ENCODE results near the gene TRIM17. TPM values are rescaled to one million over a fixed set of nuclear protein-coding genes. Genes with fewer than 3 reads are reported as not detected.

TRIM17 gene
- total and polyA plus RNA-seq, 9 of the 15 experiments (the other 6 are each of a cell fraction or from before 2014, with no cell fraction given) = not detected

DNA sequence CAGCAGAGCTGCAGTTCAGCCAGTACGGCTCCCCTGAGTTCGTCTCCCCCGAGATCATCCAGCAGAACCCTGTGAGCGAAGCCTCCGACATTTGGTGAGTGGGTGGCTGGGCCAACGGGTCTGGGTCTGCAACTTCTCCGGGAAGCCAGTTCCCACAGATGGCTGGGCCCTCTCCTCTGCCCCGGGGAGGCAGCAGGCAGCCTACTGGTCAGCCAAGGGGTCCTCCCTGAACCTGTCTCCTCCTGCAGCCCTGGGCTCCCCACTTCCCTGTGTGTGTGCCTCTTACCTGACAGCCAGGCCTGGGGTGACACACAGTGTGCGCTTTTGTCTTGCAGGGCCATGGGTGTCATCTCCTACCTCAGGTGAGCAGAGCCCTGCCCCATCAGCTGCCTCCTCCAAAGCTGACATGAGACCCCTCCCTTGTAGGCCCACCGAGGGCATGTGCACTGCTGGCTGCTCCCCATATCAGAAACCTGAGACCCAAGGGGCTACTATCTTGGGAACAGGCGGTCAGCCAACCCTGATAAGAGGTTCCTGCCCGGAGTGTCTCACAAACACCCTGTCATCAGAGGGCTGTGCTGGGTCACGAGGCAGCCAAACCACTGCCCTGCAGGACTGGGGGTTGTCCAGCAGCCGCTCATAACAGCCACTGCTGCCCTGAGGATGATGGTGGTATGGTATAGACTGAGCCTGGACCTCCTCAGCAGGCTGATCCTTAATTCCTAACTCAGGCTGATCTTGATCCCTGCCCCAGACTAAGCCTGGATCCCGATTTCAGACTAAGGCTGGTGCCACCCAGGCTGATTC is 47.7 kb downstream of the TRIM17 start (continued):
- TF ChIP-seq, protein P1, sequence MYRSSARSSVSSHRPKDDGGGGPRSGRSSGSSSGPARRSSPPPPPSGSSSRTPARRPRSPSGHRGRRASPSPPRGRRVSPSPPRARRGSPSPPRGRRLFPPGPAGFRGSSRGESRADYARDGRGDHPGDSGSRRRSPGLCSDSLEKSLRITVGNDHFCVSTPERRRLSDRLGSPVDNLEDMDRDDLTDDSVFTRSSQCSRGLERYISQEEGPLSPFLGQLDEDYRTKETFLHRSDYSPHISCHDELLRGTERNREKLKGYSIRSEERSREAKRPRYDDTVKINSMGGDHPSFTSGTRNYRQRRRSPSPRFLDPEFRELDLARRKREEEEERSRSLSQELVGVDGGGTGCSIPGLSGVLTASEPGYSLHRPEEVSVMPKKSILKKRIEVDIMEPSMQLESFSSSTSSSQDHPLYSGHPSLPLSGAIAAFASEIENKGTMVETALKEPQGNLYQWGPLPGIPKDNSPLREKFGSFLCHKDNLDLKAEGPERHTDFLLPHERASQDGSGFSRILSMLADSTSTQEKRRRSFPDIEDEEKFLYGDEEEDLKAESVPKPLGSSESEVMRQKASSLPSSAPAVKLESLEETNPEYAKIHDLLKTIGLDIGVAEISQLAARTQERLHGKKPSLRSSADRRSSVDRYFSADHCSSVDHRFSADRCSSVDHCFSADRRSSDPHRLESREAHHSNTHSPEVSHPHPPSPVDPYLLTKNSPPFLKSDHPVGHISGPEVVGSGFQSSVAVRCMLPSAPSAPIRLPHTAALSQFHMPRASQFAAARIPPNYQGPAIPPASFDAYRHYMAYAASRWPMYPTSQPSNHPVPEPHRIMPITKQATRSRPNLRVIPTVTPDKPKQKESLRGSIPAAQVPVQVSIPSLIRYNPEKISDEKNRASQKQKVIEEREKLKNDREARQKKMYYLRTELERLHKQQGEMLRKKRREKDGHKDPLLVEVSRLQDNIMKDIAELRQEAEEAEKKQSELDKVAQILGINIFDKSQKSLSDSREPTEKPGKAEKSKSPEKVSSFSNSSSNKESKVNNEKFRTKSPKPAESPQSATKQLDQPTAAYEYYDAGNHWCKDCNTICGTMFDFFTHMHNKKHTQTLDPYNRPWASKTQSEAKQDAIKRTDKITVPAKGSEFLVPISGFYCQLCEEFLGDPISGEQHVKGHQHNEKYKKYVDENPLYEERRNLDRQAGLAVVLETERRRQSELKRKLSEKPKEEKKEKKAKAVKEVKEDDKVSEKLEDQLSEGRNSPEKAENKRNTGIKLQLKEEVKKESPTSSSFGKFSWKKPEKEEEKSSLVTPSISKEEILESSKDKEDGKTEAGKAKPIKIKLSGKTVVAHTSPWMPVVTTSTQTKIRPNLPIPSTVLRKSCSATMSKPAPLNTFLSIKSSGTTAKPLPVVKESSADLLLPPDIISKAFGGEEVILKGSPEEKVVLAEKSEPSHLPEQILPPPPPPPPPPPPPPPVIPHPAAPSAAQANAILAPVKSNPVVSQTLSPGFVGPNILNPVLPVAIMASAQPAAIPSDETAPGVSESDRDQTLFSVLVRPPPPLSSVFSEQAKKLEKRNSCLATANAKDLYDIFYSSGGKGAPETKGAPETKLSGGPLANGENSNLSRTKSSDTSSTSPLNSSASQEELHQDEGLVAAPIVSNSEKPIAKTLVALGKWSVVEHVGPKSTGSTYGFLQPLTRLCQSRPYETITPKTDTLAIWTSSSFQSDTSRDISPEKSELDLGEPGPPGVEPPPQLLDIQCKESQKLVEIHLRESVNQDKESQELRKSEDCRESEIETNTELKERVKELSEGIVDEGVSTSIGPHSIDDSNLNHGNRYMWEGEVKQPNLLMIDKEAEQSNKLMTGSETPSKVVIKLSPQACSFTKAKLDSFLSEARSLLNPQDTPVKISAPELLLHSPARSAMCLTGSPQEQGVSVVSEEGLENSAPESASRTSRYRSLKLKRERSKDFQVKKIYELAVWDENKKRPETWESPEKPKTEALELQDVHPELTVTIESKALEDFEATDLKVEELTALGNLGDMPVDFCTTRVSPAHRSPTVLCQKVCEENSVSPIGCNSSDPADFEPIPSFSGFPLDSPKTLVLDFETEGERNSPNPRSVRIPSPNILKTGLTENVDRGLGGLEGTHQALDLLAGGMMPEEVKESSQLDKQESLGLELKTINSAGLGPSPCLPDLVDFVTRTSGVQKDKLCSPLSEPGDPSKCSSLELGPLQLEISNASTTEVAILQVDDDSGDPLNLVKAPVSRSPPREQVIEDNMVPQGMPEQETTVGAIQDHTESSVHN (IDR thresholded peaks at IDR 0.05; ENCODE audit: borderline replicate concordance in 1 of 2, low read depth in 1 of 2) = 0 out of 4 replicates have a peak, but pooled peaks of 1 of the 2 experiments have one; percentile 65
- TF ChIP-seq JUN (IDR thresholded peaks at IDR 0.05; ENCODE audit: borderline replicate concordance, low read depth, low read length) (peak; percentile 69), JUN (CRISPR knock-in tag; IDR thresholded peaks at IDR 0.05; ENCODE audit: borderline replicate concordance) (no peak), ZNF717 (CRISPR knock-in tag; IDR thresholded peaks at IDR 0.05) (no peak), ZBTB11 (CRISPR knock-in tag; IDR thresholded peaks at IDR 0.05) (peak in 1 of 3 experiments; percentile 60; a peak in 2 of 6 replicates), E2F4 (CRISPR knock-in tag; IDR thresholded peaks at IDR 0.05; ENCODE audit: low read depth) (no peak), E4F1 (CRISPR knock-in tag; IDR thresholded peaks at IDR 0.05; ENCODE audit: borderline replicate concordance) (no peak)

All from K562 (cell line).